Muscle of back (tissue), 11 donors: ENCODE results near the gene ZNF697. TPM values are rescaled to one million over a fixed set of nuclear protein-coding genes. Genes with fewer than 3 reads are reported as not detected.
"Not testable (repeated sequence)": the region's sequence is repeated elsewhere in the genome, so short reads cannot be mapped to it uniquely, and the experiment has no call there.

Experiments
- DNase-seq, 3 donors: peaks; one replicate each; pipeline versions ENCODE4 v3.0.0 to v3.0.0-alpha.2; 2013
- polyA plus RNA-seq, 10 donors: library from polyadenylated mRNA; unstranded; fragments of 120-200 nt; gene quantifications; one replicate each; pipeline ENCODE4 v1.2.1, GENCODE V29; 2013; ENCODE audit not compliant: insufficient read length in 10 of 10

ZNF697 gene
- polyA plus RNA-seq, 10 donors = 7.9 to 12.5 (median 10.8) TPM

- not testable (repeated sequence) for DNase-seq
Measured at GRCh38 chr1:119603241-119603640, 44.8 kb downstream of the ZNF697 start.

GRCh38 chr1:119602789-119603188, 45.3 kb downstream of the ZNF697 start:
- not testable (repeated sequence) for DNase-seq

- DNase-seq = no peak
Measured at GRCh38 chr1:119602169-119602568, 45.9 kb downstream of the ZNF697 start.

- no peak for DNase-seq
Measured at GRCh38 chr1:119600976-119601375, 47.1 kb downstream of the ZNF697 start.

- DNase-seq = no peak
Measured at GRCh38 chr1:119600561-119600960, 47.5 kb downstream of the ZNF697 start.

- no peak for DNase-seq
Measured at GRCh38 chr1:119595606-119596005, 52.5 kb downstream of the ZNF697 start.

- no peak for DNase-seq
Measured at GRCh38 chr1:119595168-119595567, 52.9 kb downstream of the ZNF697 start.

- no peak for DNase-seq
Measured at GRCh38 chr1:119594376-119594775, 53.7 kb downstream of the ZNF697 start.

- DNase-seq = no peak
Measured at GRCh38 chr1:119593805-119594204, 54.3 kb downstream of the ZNF697 start.

GRCh38 chr1:119590393-119590792, 57.7 kb downstream of the ZNF697 start:
- DNase-seq = no peak

- no peak for DNase-seq
Measured at GRCh38 chr1:119588621-119589020, 59.4 kb downstream of the ZNF697 start.

GRCh38 chr1:119587341-119587740, 60.7 kb downstream of the ZNF697 start:
- DNase-seq = peak in 2 of 3 donors; percentile 31 to 49

- not testable (repeated sequence) for DNase-seq
Measured at GRCh38 chr1:119585801-119586200, 62.3 kb downstream of the ZNF697 start.

GRCh38 chr1:119582801-119583200, 65.3 kb downstream of the ZNF697 start:
- DNase-seq = peak; percentile 38 to 69 (median 41)

GRCh38 chr1:119581076-119581475, 67.0 kb downstream of the ZNF697 start:
- DNase-seq = not testable (repeated sequence)

- DNase-seq = no peak
Measured at GRCh38 chr1:119573886-119574285, 74.2 kb downstream of the ZNF697 start.

GRCh38 chr1:119569930-119570622, 78.0 kb downstream of the ZNF697 start:
- not testable (repeated sequence) for DNase-seq

Other genes starting within 250 kb of the ZNF697 start
- gene HSD3B2, start 233.1 kb downstream of the ZNF697 start, polyA plus RNA-seq = under 1 TPM in 1 of 10 donors, not detected in 9; 0.14 TPM
- gene HSD3B1, start 141.1 kb downstream of the ZNF697 start, polyA plus RNA-seq = under 1 TPM in 7 of 10 donors, not detected in 3; 0.28 to 0.94 (median 0.55) TPM
- 100 to 1,000 TPM in 1 of 10 donors, 10 to 100 TPM in 9; 54.5 to 120 (median 70.8) TPM for gene PHGDH, start 63.7 kb upstream of the ZNF697 start, polyA plus RNA-seq
- gene HMGCS2, start 120.6 kb upstream of the ZNF697 start, polyA plus RNA-seq = under 1 TPM in 5 of 10 donors, not detected in 5; 0.11 to 0.76 (median 0.15) TPM
- not detected for gene REG4, start 163.2 kb upstream of the ZNF697 start, polyA plus RNA-seq
- not detected for gene ADAM30, start 248.2 kb upstream of the ZNF697 start, polyA plus RNA-seq